GM12878 (cell line): Measurements from ENCODE around the gene MYO3B. TPM values are rescaled to one million over a fixed set of nuclear protein-coding genes. Genes with fewer than 3 reads are reported as not detected.
A peak's percentile ranks its signal among the peaks of the same experiment; 100 is the strongest.

ENCODE experiments used
- CBX3 ChIP-seq: fragments of 200-600 bp; sonication (generic); IDR thresholded peaks from 2 replicates; pipeline ENCODE4 v1.6.1; 2016; ENCODE audit warnings: low read depth, borderline replicate concordance
- CREM ChIP-seq: IDR thresholded peaks from 2 replicates; pipeline ENCODE4 v1.6.1; 2014; ENCODE audit warnings: antibody characterized with exemption, low read depth
- E4F1 ChIP-seq: fragments of 450-650 bp; IDR thresholded peaks from 2 replicates; pipeline ENCODE4 v1.6.1; 2018; ENCODE audit warnings: borderline replicate concordance, mild to moderate bottlenecking; ENCODE audit not compliant: partially characterized antibody
- ELK1 ChIP-seq: IDR thresholded peaks from 2 replicates; pipeline ENCODE4 v1.6.1; 2012; ENCODE audit warnings: low read depth, low read length, improper control_type of control experiment
- ESRRA ChIP-seq: IDR thresholded peaks from 2 replicates; pipeline ENCODE4 v1.6.1; 2012; ENCODE audit warnings: mild to moderate bottlenecking, low read length, improper control_type of control experiment
- IRF4 ChIP-seq: IDR thresholded peaks from 2 replicates; pipeline ENCODE4 v1.6.1; 2011; ENCODE audit warnings: low read depth, low read length
- IRF5 ChIP-seq: fragments of 450-650 bp; IDR thresholded peaks from 2 replicates; pipeline ENCODE4 v1.6.1; 2017; ENCODE audit warnings: borderline replicate concordance
- KDM1A ChIP-seq: fragments of 200-600 bp; sonication (generic); IDR thresholded peaks from 2 replicates; pipeline ENCODE4 v1.6.1; 2016; ENCODE audit warnings: borderline replicate concordance
- MYC ChIP-seq: IDR thresholded peaks from 2 replicates; pipeline ENCODE4 v1.6.1; 2011; ENCODE audit warnings: mild to moderate bottlenecking, low read length, moderate library complexity, inconsistent platforms; ENCODE audit not compliant: insufficient read depth, insufficient replicate concordance, insufficient read length, severe bottlenecking
- NR2C2 ChIP-seq: IDR thresholded peaks from 2 replicates; pipeline ENCODE4 v1.6.1; 2011; ENCODE audit warnings: borderline replicate concordance, low read depth; ENCODE audit not compliant: control insufficient read depth, insufficient read length
- PAX8 ChIP-seq: fragments of 450-650 bp; IDR thresholded peaks from 2 replicates; pipeline ENCODE4 v1.6.1; 2017; ENCODE audit warnings: mild to moderate bottlenecking, moderate library complexity
- SIX5 ChIP-seq: IDR thresholded peaks from 2 replicates; pipeline ENCODE4 v1.6.1; 2011; ENCODE audit warnings: mild to moderate bottlenecking, low read depth, low read length, moderate library complexity; ENCODE audit not compliant: severe bottlenecking
- SKIL ChIP-seq: fragments of 450-650 bp; IDR thresholded peaks from 2 replicates; pipeline ENCODE4 v1.6.1; 2017; ENCODE audit warnings: mild to moderate bottlenecking, low read depth, inconsistent platforms; ENCODE audit not compliant: poor library complexity, severe bottlenecking
- YBX1 ChIP-seq: fragments of 450-650 bp; IDR thresholded peaks from 2 replicates; pipeline ENCODE4 v1.6.1; 2016; ENCODE audit warnings: antibody characterized with exemption
- YY1 ChIP-seq: IDR thresholded peaks from 2 replicates; pipeline ENCODE4 v1.6.1; 2011; ENCODE audit warnings: low read depth, mild to moderate bottlenecking, low read length
- ZNF274 ChIP-seq: IDR thresholded peaks from one replicate; pipeline ENCODE4 v1.8.0; 2011; ENCODE audit not compliant: insufficient read length, insufficient read depth
- ZNF384 ChIP-seq: IDR thresholded peaks from 2 replicates; pipeline ENCODE4 v1.6.1; 2012; ENCODE audit warnings: low read depth, mild to moderate bottlenecking, low read length, improper control_type of control experiment, borderline replicate concordance
- ZSCAN29 ChIP-seq: fragments of 450-650 bp; IDR thresholded peaks from 2 replicates; pipeline ENCODE4 v1.6.1; 2017; ENCODE audit warnings: mild to moderate bottlenecking, moderate library complexity
- ZZZ3 ChIP-seq: IDR thresholded peaks from 2 replicates; pipeline ENCODE4 v1.6.1; 2011; ENCODE audit warnings: low read depth; ENCODE audit not compliant: control insufficient read depth, insufficient read length
- polyA plus RNA-seq, 11 experiments: library from polyadenylated mRNA; depleted of rRNA in 4 of 11; unstranded in 6 of 11; stranded (reverse) in 5 of 11; fragments of >200 nt; fragmentation: Nextera tagmentation in 4 of 11; fragmentation: Illumina TruSeq in 1 of 11; extraction: Ambion mirVana in 4 of 11; extraction: Trizol in 1 of 11; gene quantifications; 1 replicate in 1 of 11; 2 replicates in 10 of 11; pipeline versions ENCODE4 v1.2.1 to v1.2.3, GENCODE V29; 2011 to 2016; ENCODE audit warnings: inconsistent platforms in 2 of 11, missing spikeins in 2 of 11, low read depth in 1 of 11
- total RNA-seq, 4 experiments: library from RNA; depleted of rRNA in 3 of 4; stranded (reverse); fragments of >200 nt in 3 of 4; fragmentation: Illumina TruSeq in 1 of 4; extraction: Trizol in 1 of 4; gene quantifications; 2 replicates each; pipeline versions ENCODE4 v1.2.1 to v1.2.3, GENCODE V29; 2013 to 2021
- TF ChIP-seq, protein P1 (sequence below): IDR thresholded peaks from 2 replicates; pipeline ENCODE4 v1.6.1; 2011; ENCODE audit warnings: low read depth, low read length, improper control_type of control experiment, borderline replicate concordance
- TF ChIP-seq, protein P2 (sequence below): fragments of 450-650 bp; IDR thresholded peaks from 2 replicates; pipeline ENCODE4 v1.6.1; 2017; ENCODE audit warnings: low read depth, mild to moderate bottlenecking, moderate library complexity

The MYO3B gene
- total and polyA plus RNA-seq, 10 of the 15 experiments (the other 5 are each of a cell fraction or from before 2014, with no cell fraction given): 1.1 to 7.1 (median 2.1) TPM

DNA sequence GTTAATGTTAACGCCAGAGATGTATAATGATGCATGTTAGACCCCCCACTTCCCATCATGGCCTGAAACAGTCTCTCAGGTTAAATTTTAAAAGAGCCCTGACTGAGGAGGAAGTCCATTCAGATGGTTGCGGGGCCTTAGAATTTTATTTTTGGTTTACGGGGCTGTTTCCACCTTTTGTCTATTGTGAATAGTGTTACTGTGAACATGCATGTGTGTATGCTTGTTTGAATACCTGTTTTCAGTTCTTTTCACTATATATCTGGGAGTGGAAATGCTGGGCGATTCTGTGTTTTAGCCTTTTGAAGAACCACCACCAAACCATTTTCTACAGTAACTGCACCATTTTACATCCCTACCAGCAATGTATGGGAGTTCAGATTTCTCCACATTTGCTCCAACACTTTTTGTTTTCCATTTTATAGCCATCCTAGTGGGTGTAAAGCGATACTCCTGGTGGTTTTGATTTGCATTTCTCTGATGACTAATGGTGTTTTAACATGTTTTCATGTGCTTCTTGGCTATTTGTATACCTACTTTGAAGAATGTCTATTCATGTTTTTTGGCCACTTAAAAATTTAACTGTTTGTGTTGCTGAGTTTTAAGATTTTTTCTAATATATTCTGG lies 133.0 kb downstream of the MYO3B start (continued):
- TF ChIP-seq, protein P1, sequence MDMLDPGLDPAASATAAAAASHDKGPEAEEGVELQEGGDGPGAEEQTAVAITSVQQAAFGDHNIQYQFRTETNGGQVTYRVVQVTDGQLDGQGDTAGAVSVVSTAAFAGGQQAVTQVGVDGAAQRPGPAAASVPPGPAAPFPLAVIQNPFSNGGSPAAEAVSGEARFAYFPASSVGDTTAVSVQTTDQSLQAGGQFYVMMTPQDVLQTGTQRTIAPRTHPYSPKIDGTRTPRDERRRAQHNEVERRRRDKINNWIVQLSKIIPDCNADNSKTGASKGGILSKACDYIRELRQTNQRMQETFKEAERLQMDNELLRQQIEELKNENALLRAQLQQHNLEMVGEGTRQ: no peak
- no peak for TF ChIP-seq YBX1
- no peak for TF ChIP-seq ZNF384
- no peak for TF ChIP-seq CREM
- no peak for TF ChIP-seq ZNF274
- no peak for TF ChIP-seq CBX3
- no peak for TF ChIP-seq E4F1
- no peak for TF ChIP-seq SKIL
- TF ChIP-seq PAX8: no peak
- TF ChIP-seq ZZZ3: no peak
- no peak for TF ChIP-seq MYC
- no peak for TF ChIP-seq ESRRA
- TF ChIP-seq IRF4: no peak
- TF ChIP-seq, protein P2, sequence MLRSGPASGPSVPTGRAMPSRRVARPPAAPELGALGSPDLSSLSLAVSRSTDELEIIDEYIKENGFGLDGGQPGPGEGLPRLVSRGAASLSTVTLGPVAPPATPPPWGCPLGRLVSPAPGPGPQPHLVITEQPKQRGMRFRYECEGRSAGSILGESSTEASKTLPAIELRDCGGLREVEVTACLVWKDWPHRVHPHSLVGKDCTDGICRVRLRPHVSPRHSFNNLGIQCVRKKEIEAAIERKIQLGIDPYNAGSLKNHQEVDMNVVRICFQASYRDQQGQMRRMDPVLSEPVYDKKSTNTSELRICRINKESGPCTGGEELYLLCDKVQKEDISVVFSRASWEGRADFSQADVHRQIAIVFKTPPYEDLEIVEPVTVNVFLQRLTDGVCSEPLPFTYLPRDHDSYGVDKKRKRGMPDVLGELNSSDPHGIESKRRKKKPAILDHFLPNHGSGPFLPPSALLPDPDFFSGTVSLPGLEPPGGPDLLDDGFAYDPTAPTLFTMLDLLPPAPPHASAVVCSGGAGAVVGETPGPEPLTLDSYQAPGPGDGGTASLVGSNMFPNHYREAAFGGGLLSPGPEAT: peak; percentile 82
- TF ChIP-seq ZSCAN29: no peak
- TF ChIP-seq IRF5: no peak
- no peak for TF ChIP-seq NR2C2
- TF ChIP-seq ELK1: no peak
- TF ChIP-seq SIX5: no peak
- TF ChIP-seq KDM1A: no peak
- no peak for TF ChIP-seq YY1
